SK-N-SH (cell line): ENCODE measurements around the gene RNF167. TPM values are rescaled to one million over a fixed set of nuclear protein-coding genes. Genes with fewer than 3 reads are reported as not detected.

Experiments
- CHD2 ChIP-seq: fragments of 150-350 bp; IDR thresholded peaks from 2 replicates; pipeline ENCODE4 v1.6.1; 2018; ENCODE audit warnings: low read length; ENCODE audit not compliant: partially characterized antibody
- EZH2phosphoT487 ChIP-seq: fragments of 200-600 bp; sonication (generic); IDR thresholded peaks from 2 replicates; pipeline ENCODE4 v1.6.1; 2017; ENCODE audit warnings: low read depth, mixed run types, mild to moderate bottlenecking, antibody characterized with exemption, moderate library complexity, borderline replicate concordance
- FOXJ3 ChIP-seq: sonication (generic); formaldehyde crosslinking; IDR thresholded peaks from 2 replicates; pipeline ENCODE4 v1.5.1; 2020; ENCODE audit warnings: mild to moderate bottlenecking, missing genetic modification reagents
- FOXM1 ChIP-seq: IDR thresholded peaks from 2 replicates; pipeline ENCODE4 v1.4.0; 2012; ENCODE audit warnings: low read depth, mild to moderate bottlenecking
- GABPA ChIP-seq: IDR thresholded peaks from 2 replicates; pipeline ENCODE4 v1.4.0; 2012; ENCODE audit warnings: low read depth, mild to moderate bottlenecking
- NFIC ChIP-seq: IDR thresholded peaks from 2 replicates; pipeline ENCODE4 v1.4.0; 2012; ENCODE audit warnings: borderline replicate concordance
- NRF1 ChIP-seq: IDR thresholded peaks from 2 replicates; pipeline ENCODE4 v1.6.1; 2012; ENCODE audit warnings: low read depth, mild to moderate bottlenecking, low read length
- POLR2AphosphoS5 ChIP-seq: IDR thresholded peaks from 2 replicates; pipeline ENCODE4 v1.6.1; 2012; ENCODE audit warnings: low read depth, low read length
- RAD21 ChIP-seq: IDR thresholded peaks from 2 replicates; pipeline ENCODE4 v1.6.1; 2012; ENCODE audit warnings: mild to moderate bottlenecking, low read length
- RCOR1 ChIP-seq: fragments of 150-350 bp; IDR thresholded peaks from 2 replicates; pipeline ENCODE4 v1.6.1; 2017; ENCODE audit warnings: antibody characterized with exemption, low read length
- RFX5 ChIP-seq: IDR thresholded peaks from 2 replicates; pipeline ENCODE4 v1.6.1; 2012; ENCODE audit warnings: mild to moderate bottlenecking, improper control_type of control experiment, low read length
- SIN3A ChIP-seq: IDR thresholded peaks from 2 replicates; pipeline ENCODE4 v1.6.1; 2012; ENCODE audit warnings: low read depth, mild to moderate bottlenecking, low read length, moderate library complexity, borderline replicate concordance
- SMC3 ChIP-seq: IDR thresholded peaks from 2 replicates; pipeline ENCODE4 v1.6.1; 2012; ENCODE audit warnings: low read depth, low read length, improper control_type of control experiment
- TAF1 ChIP-seq: IDR thresholded peaks from 2 replicates; pipeline ENCODE4 v1.6.1; 2012; ENCODE audit warnings: low read depth, mild to moderate bottlenecking, low read length, moderate library complexity, borderline replicate concordance
- TCF12 ChIP-seq: IDR thresholded peaks from 2 replicates; pipeline ENCODE4 v1.4.0; 2012
- TEAD4 ChIP-seq: IDR thresholded peaks from 2 replicates; pipeline ENCODE4 v1.4.0; 2012; ENCODE audit warnings: mild to moderate bottlenecking, borderline replicate concordance; ENCODE audit not compliant: insufficient read depth
- YY1 ChIP-seq: IDR thresholded peaks from 2 replicates; pipeline ENCODE4 v1.4.0; 2012; ENCODE audit warnings: low read depth, mild to moderate bottlenecking
- polyA plus RNA-seq, 3 experiments: library from polyadenylated mRNA; depleted of rRNA; stranded (reverse); fragments of >200 nt; gene quantifications; 2 replicates each; pipeline ENCODE4 v1.2.3, GENCODE V29; 2012
- TF ChIP-seq, protein P1 (sequence below): fragments of 150-350 bp; IDR thresholded peaks from 2 replicates; pipeline ENCODE4 v1.6.1; 2016; ENCODE audit warnings: mild to moderate bottlenecking, low read depth, low read length
- TF ChIP-seq, protein P2 (sequence below): fragments of 200-600 bp; sonication (generic); IDR thresholded peaks from 2 replicates; pipeline ENCODE4 v1.6.1; 2017; ENCODE audit warnings: antibody characterized with exemption, mild to moderate bottlenecking, moderate library complexity
- TF ChIP-seq, protein P3 (sequence below): IDR thresholded peaks from 2 replicates; pipeline ENCODE4 v1.4.0; 2012; ENCODE audit warnings: low read depth, borderline replicate concordance
- TF ChIP-seq, protein P4 (sequence below): IDR thresholded peaks from 2 replicates; pipeline ENCODE4 v1.4.0; 2012; ENCODE audit warnings: low read depth
- TF ChIP-seq, protein P5 (sequence below): IDR thresholded peaks from 2 replicates; pipeline ENCODE4; 2012

The RNF167 gene
- polyA plus RNA-seq, 1 of the 3 experiments (the other 2 are of a cell fraction), result 115 TPM

DNA sequence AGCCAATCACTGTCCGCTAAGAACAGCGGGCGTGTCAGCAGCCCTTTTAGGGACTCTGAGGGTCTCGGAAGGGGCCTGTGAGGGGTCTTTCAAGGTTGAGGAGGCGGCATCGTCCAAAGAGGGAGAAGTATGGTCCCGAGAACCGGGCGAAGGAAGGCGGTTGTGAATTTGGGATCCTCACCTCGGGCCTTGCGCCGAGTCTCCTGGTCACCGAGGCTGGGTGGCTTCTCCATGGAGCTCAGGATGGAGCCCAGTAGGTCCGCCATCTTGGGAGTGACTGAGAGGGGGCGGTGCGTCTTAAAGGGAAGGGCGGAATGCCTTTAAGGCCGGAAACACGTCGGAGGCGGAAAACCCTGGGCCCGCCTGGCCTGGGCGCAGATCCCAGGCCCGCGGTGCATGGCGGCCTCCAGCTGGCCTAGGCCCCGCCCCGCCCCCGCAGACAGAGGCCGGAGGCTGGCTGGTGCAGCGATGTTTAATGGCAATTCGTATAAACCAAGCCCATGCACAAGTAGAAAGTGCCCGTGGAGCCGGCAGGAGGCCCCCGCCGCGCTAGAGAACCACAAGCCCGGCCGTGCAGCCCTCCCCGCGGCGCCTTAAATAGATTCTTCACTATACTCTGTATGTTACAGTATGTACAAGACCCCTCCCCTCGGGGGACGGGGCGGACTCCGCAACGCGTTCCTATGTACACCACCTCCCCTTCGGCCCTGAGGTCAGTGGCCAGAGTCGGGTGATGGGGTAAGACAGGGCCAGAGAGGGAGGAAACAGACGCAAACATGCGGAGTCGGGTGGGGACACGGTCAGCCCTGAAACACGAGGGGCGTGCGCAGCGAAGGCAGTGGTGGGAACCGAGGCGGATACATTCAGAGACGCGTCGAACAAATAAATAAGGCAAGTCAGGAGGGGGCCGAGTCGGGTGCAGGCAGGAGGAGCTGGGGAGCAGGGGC is 27.7 kb downstream of the RNF167 start, which contains the start of gene SPAG7 (continued):
- TF ChIP-seq TEAD4 (no peak), TAF1 (peak; percentile 96), RCOR1 (no peak), CHD2 (peak; percentile 54), SIN3A (peak; percentile 68; the same call in 1 of the 2 replicates), FOXM1 (no peak), RFX5 (no peak), YY1 (peak; percentile 97), RAD21 (peak; percentile 64), SMC3 (no peak), EZH2phosphoT487 (no peak), GABPA (peak; percentile 61), TCF12 (no peak), POLR2AphosphoS5 (no peak; the same call in none of the 2 replicates), FOXJ3 (CRISPR knock-in tag) (no peak), NRF1 (no peak), NFIC (no peak)
- TF ChIP-seq, protein P1, sequence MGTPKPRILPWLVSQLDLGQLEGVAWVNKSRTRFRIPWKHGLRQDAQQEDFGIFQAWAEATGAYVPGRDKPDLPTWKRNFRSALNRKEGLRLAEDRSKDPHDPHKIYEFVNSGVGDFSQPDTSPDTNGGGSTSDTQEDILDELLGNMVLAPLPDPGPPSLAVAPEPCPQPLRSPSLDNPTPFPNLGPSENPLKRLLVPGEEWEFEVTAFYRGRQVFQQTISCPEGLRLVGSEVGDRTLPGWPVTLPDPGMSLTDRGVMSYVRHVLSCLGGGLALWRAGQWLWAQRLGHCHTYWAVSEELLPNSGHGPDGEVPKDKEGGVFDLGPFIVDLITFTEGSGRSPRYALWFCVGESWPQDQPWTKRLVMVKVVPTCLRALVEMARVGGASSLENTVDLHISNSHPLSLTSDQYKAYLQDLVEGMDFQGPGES, result no peak
- TF ChIP-seq, protein P2, sequence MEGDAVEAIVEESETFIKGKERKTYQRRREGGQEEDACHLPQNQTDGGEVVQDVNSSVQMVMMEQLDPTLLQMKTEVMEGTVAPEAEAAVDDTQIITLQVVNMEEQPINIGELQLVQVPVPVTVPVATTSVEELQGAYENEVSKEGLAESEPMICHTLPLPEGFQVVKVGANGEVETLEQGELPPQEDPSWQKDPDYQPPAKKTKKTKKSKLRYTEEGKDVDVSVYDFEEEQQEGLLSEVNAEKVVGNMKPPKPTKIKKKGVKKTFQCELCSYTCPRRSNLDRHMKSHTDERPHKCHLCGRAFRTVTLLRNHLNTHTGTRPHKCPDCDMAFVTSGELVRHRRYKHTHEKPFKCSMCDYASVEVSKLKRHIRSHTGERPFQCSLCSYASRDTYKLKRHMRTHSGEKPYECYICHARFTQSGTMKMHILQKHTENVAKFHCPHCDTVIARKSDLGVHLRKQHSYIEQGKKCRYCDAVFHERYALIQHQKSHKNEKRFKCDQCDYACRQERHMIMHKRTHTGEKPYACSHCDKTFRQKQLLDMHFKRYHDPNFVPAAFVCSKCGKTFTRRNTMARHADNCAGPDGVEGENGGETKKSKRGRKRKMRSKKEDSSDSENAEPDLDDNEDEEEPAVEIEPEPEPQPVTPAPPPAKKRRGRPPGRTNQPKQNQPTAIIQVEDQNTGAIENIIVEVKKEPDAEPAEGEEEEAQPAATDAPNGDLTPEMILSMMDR, result no peak; the same call in 1 of the 2 replicates
- TF ChIP-seq, protein P3, sequence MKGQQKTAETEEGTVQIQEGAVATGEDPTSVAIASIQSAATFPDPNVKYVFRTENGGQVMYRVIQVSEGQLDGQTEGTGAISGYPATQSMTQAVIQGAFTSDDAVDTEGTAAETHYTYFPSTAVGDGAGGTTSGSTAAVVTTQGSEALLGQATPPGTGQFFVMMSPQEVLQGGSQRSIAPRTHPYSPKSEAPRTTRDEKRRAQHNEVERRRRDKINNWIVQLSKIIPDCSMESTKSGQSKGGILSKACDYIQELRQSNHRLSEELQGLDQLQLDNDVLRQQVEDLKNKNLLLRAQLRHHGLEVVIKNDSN, result no peak
- TF ChIP-seq, protein P4, sequence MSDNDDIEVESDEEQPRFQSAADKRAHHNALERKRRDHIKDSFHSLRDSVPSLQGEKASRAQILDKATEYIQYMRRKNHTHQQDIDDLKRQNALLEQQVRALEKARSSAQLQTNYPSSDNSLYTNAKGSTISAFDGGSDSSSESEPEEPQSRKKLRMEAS, result peak; percentile 48
- TF ChIP-seq, protein P5, sequence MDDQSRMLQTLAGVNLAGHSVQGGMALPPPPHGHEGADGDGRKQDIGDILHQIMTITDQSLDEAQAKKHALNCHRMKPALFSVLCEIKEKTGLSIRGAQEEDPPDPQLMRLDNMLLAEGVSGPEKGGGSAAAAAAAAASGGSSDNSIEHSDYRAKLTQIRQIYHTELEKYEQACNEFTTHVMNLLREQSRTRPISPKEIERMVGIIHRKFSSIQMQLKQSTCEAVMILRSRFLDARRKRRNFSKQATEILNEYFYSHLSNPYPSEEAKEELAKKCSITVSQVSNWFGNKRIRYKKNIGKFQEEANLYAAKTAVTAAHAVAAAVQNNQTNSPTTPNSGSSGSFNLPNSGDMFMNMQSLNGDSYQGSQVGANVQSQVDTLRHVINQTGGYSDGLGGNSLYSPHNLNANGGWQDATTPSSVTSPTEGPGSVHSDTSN, result no peak
